Caco-2 (cell line): ENCODE results near the gene CDH3. TPM values are rescaled to one million over a fixed set of nuclear protein-coding genes. Genes with fewer than 3 reads are reported as not detected.
"Not testable (repeated sequence)": the region's sequence is repeated elsewhere in the genome, so short reads cannot be mapped to it uniquely, and the experiment has no call there.

ENCODE experiments used
- BruUV-seq: library from RNA; stranded (reverse); fragments of 400-500 nt; replicated peaks from 2 replicates; lab custom pipeline; 2021; lab: Mats Ljungman, UMichigan
- CTCF ChIA-PET: fragments of 300-600 bp; sonication (Branson Sonifier 250); formaldehyde crosslinking; loops from one replicate; lab custom pipeline; 2022; ENCODE audit warnings: antibody characterized with exemption; lab: Charles Lee
- POLR2A ChIA-PET: fragments of 300-600 bp; sonication (Branson Sonifier 250); formaldehyde crosslinking; loops from one replicate; lab custom pipeline; 2022; ENCODE audit warnings: antibody characterized with exemption; lab: Charles Lee
- DNase-seq, 2 experiments: peaks; one replicate each; pipeline versions ENCODE4 v3.0.0 to v3.0.0-alpha.2; 2020 to 2022
- H3K27me3 ChIP-seq: replicated peaks from 2 replicates; pipeline ENCODE4 v1.6.0; 2011; ENCODE audit warnings: low read length; ENCODE audit not compliant: control insufficient read depth, insufficient read depth
- H3K36me3 ChIP-seq: 2 replicates; pipeline ENCODE4 v1.5.1; 2011; ENCODE audit warnings: low read length; ENCODE audit not compliant: control insufficient read depth, insufficient read depth
- H3K4me1 ChIP-seq: fragments of 250-450 bp; sonication (Bioruptor Pico); 2 replicates; pipeline ENCODE4 v1.5.1; 2020; ENCODE audit warnings: mild to moderate bottlenecking
- H3K4me3 ChIP-seq: 2 replicates; pipeline ENCODE4 v1.5.1; 2011; ENCODE audit warnings: low read depth, mild to moderate bottlenecking, control low read depth, low read length
- H3K9me3 ChIP-seq: fragments of 250-450 bp; sonication (Bioruptor Pico); 2 replicates; pipeline ENCODE4 v1.5.1; 2020; ENCODE audit warnings: mild to moderate bottlenecking, moderate library complexity
- H3K27ac Mint-ChIP-seq: one replicate; pipeline ENCODE4 v1.8.0; 2022; ENCODE audit warnings: mixed read lengths; ENCODE audit not compliant: unreplicated experiment
- H3K27me3 Mint-ChIP-seq: one replicate; pipeline ENCODE4 v1.8.0; 2022; ENCODE audit warnings: mixed read lengths; ENCODE audit not compliant: insufficient read depth, unreplicated experiment
- H3K36me3 Mint-ChIP-seq: one replicate; pipeline ENCODE4 v1.8.0; 2022; ENCODE audit warnings: mild to moderate bottlenecking, mixed read lengths; ENCODE audit not compliant: insufficient read depth, unreplicated experiment
- H3K4me1 Mint-ChIP-seq: one replicate; pipeline ENCODE4 v1.8.0; 2022; ENCODE audit warnings: low read depth, mixed read lengths; ENCODE audit not compliant: unreplicated experiment
- H3K4me3 Mint-ChIP-seq: one replicate; pipeline ENCODE4 v1.8.0; 2022; ENCODE audit warnings: mild to moderate bottlenecking, moderate library complexity, mixed read lengths; ENCODE audit not compliant: unreplicated experiment
- H3K9me3 Mint-ChIP-seq: one replicate; pipeline ENCODE4 v1.8.0; 2022; ENCODE audit warnings: mixed read lengths; ENCODE audit not compliant: unreplicated experiment
- intact Hi-C: fragments of 100-400 bp; cut with micrococcal nuclease; formaldehyde crosslinking; loops from one replicate; pipeline ENCODE4 v1.10.0; 2022; ENCODE audit not compliant: unreplicated experiment
- total RNA-seq: library from RNA; stranded (reverse); gene quantifications from 2 replicates; pipeline ENCODE4 v1.2.3, GENCODE V29; 2022
- TF ChIP-seq, protein P1 (sequence below), 2 experiments: fragments of 200-600 bp in 1 of 2; IDR thresholded peaks; 1 replicate in 1 of 2; 2 replicates in 1 of 2; pipeline versions ENCODE4 v1.5.1 to v1.8.0; 2011 to 2022; ENCODE audit warnings: antibody characterized with exemption in 1 of 2, control low read depth in 1 of 2, inconsistent platforms in 1 of 2, low read depth in 1 of 2, low read length in 1 of 2, mild to moderate bottlenecking in 1 of 2, moderate library complexity in 1 of 2; ENCODE audit not compliant: insufficient read depth in 1 of 2, severe bottlenecking in 1 of 2, unreplicated experiment in 1 of 2

The CDH3 gene
- total RNA-seq, 1 experiment from 2014 or later, result 144 TPM

DNA sequence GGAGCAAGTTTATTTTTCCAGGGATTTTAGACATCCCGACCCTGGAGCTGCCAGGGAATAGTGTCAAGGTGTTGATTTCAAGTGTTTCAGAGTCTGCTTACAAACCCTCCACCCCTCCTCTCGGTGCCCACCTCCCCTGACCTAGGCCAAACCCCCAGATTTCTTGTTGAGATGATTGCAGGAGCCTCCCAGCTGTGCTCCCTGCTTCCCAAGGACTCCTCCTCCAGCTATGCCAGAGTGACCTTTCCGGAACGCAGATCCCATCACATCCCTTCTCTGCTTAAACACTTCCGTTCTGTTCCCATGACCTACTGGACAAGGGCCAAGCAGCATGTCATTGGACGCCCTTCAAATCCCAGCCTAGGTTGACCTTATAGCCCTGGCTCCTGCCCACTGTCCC lies 68.3 kb downstream of the CDH3 start:
- H3K4me1 ChIP-seq, result peaks cover 6% of the 10 kb centered on the region
- Mint-ChIP-seq H3K36me3 (peaks cover 10% of the 10 kb centered on the region), H3K4me1 (peaks cover 17% of the 10 kb centered on the region), H3K27me3 (no peaks in the 10 kb centered on the region), H3K4me3 (no peak overlapping the region), H3K9me3 (no peaks in the 10 kb centered on the region), H3K27ac (no peak overlapping the region)
- H3K27me3 ChIP-seq, result no peaks in the 10 kb centered on the region
- POLR2A ChIA-PET, result no interaction called here
- TF ChIP-seq, protein P1, sequence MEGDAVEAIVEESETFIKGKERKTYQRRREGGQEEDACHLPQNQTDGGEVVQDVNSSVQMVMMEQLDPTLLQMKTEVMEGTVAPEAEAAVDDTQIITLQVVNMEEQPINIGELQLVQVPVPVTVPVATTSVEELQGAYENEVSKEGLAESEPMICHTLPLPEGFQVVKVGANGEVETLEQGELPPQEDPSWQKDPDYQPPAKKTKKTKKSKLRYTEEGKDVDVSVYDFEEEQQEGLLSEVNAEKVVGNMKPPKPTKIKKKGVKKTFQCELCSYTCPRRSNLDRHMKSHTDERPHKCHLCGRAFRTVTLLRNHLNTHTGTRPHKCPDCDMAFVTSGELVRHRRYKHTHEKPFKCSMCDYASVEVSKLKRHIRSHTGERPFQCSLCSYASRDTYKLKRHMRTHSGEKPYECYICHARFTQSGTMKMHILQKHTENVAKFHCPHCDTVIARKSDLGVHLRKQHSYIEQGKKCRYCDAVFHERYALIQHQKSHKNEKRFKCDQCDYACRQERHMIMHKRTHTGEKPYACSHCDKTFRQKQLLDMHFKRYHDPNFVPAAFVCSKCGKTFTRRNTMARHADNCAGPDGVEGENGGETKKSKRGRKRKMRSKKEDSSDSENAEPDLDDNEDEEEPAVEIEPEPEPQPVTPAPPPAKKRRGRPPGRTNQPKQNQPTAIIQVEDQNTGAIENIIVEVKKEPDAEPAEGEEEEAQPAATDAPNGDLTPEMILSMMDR (IDR thresholded peaks at IDR 0.05; ENCODE audit: insufficient read depth in 1 of 2, low read depth in 1 of 2, low read length in 1 of 2, severe bottlenecking in 1 of 2, unreplicated experiment in 1 of 2), result no peak
- CTCF ChIA-PET, result interaction anchor here (1.5 kb wide), 1 partner anchor 24 kb away, joined by 3 read pairs; the partner anchor contains the start of gene CDH1
- H3K9me3 ChIP-seq, result peaks cover 7% of the 10 kb centered on the region; the same call in 1 of the 2 replicates
- DNase-seq, result no peak
- H3K36me3 ChIP-seq, result no peaks in the 10 kb centered on the region
- intact Hi-C loops, result no loop called here
- no TSS peak for BruUV-seq
- no peak overlapping the region for H3K4me3 ChIP-seq

- Histone ChIP-seq H3K36me3 (no peaks in the 10 kb centered on the region), H3K4me3 (no peak overlapping the region), H3K4me1 (peaks cover 6% of the 10 kb centered on the region), H3K9me3 (peaks cover 7% of the 10 kb centered on the region; the same call in 1 of the 2 replicates), H3K27me3 (no peaks in the 10 kb centered on the region)
- BruUV-seq, result no TSS peak
- ChIA-PET POLR2A (no interaction called here), CTCF (no interaction called here)
- Mint-ChIP-seq H3K27ac (no peak overlapping the region), H3K27me3 (no peaks in the 10 kb centered on the region), H3K4me3 (no peak overlapping the region), H3K9me3 (no peaks in the 10 kb centered on the region), H3K36me3 (peaks cover 4% of the 10 kb centered on the region), H3K4me1 (peaks cover 12% of the 10 kb centered on the region)
- intact Hi-C loops, result no loop called here
- DNase-seq, result no peak
- TF ChIP-seq, protein P1 (IDR thresholded peaks at IDR 0.05; ENCODE audit: insufficient read depth in 1 of 2, low read depth in 1 of 2, low read length in 1 of 2, severe bottlenecking in 1 of 2, unreplicated experiment in 1 of 2), result no peak
These were observed 70.4 kb downstream of the CDH3 start for GRCh38 chr16:68715471-68715870.

DNA sequence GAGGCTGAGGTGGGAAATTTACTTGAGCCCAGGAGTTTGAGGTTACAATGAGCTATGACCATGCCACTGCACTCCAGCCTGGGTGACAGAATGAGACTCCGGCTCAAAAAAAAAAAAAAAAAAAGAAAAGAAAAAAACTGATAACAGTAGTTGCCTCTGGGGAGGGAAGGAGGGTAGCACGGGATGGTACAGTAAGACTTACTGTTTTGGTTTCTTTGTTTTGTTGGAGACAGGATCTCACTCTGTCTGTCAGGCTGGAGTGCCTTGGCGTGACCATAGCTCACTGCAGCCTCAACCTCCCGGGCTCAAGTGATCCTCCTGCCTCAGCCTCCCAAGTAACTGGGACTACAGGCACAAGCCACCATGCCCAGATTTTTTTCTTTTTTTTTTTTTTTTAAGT lies 71.4 kb downstream of the CDH3 start:
- H3K27me3 ChIP-seq, intact Hi-C loops, H3K4me3 Mint-ChIP-seq, H3K36me3 Mint-ChIP-seq, H3K4me1 Mint-ChIP-seq, H3K4me1 ChIP-seq, H3K27me3 Mint-ChIP-seq, H3K9me3 ChIP-seq, H3K27ac Mint-ChIP-seq, H3K4me3 ChIP-seq, DNase-seq, BruUV-seq, H3K9me3 Mint-ChIP-seq, H3K36me3 ChIP-seq: not testable (repeated sequence)
- ChIA-PET CTCF (interaction anchor here (0.5 to 1.2 kb wide), 4 partner anchors 10 to 704 kb away, joined by 3 to 4 read pairs (median 4); partner anchors contain the start of gene CDH1), POLR2A (interaction anchor here (0.6 kb wide), 1 partner anchor 11 kb away, joined by 5 read pairs; no protein-coding TSS in a partner anchor)
